Measurements from ENCODE around the gene PAPOLB. TPM values are rescaled to one million over a fixed set of nuclear protein-coding genes. Genes with fewer than 3 reads are reported as not detected.

PAPOLB gene
- total RNA-seq, 1 donor from 2014 or later: 0.07 TPM

- no peak for DNase-seq (ENCODE audit: low read depth, low spot score)
Measured at GRCh38 chr7:4878336-4879335, 16.8 kb upstream of the PAPOLB start.

- no peak for DNase-seq (ENCODE audit: low read depth, low spot score)
Measured at GRCh38 chr7:4876586-4876985, 14.8 kb upstream of the PAPOLB start.

- DNase-seq (ENCODE audit: low read depth, low spot score): no peak
Measured at GRCh38 chr7:4875391-4875790, 13.6 kb upstream of the PAPOLB start.

GRCh38 chr7:4873071-4873944, 11.5 kb upstream of the PAPOLB start:
- DNase-seq (ENCODE audit: low read depth, low spot score): no peak

- no peak for DNase-seq (ENCODE audit: low read depth, low spot score)
Measured at GRCh38 chr7:4871930-4872675, 10.3 kb upstream of the PAPOLB start.

- DNase-seq (ENCODE audit: low read depth, low spot score): no peak
Measured at GRCh38 chr7:4871056-4871680, 9.3 kb upstream of the PAPOLB start.

- no peak for DNase-seq (ENCODE audit: low read depth, low spot score)
Measured at GRCh38 chr7:4868493-4868892, 6.7 kb upstream of the PAPOLB start.

- no peak for DNase-seq (ENCODE audit: low read depth, low spot score)
Measured at GRCh38 chr7:4866528-4867496, 5.0 kb upstream of the PAPOLB start.

- DNase-seq (ENCODE audit: low read depth, low spot score): no peak
Measured at GRCh38 chr7:4862156-4862555, 326 bp upstream of the PAPOLB start.

- DNase-seq (ENCODE audit: low read depth, low spot score): no peak
Measured at GRCh38 chr7:4861227-4861626, 603 bp downstream of the PAPOLB start.

- DNase-seq (ENCODE audit: low read depth, low spot score): no peak
Measured at GRCh38 chr7:4857189-4857588, 4.6 kb downstream of the PAPOLB start.

- no peak for DNase-seq (ENCODE audit: low read depth, low spot score)
Measured at GRCh38 chr7:4856336-4857057, 5.3 kb downstream of the PAPOLB start.

- no peak for DNase-seq (ENCODE audit: low read depth, low spot score)
Measured at GRCh38 chr7:4854916-4855315, 6.9 kb downstream of the PAPOLB start.

- DNase-seq (ENCODE audit: low read depth, low spot score): no peak
Measured at GRCh38 chr7:4851459-4852422, 10.1 kb downstream of the PAPOLB start.

- no peak for DNase-seq (ENCODE audit: low read depth, low spot score)
Measured at GRCh38 chr7:4850262-4850795, 11.5 kb downstream of the PAPOLB start.

- DNase-seq (ENCODE audit: low read depth, low spot score): no peak
Measured at GRCh38 chr7:4849390-4849789, 12.4 kb downstream of the PAPOLB start.

- DNase-seq (ENCODE audit: low read depth, low spot score): no peak
Measured at GRCh38 chr7:4845740-4846142, 16.1 kb downstream of the PAPOLB start.

All from pulmonary artery endothelial cell (primary cell).